UCSD-AML1 (cell line): Measurements from ENCODE around the gene TMEM88.
"Not testable (repeated sequence)": the region's sequence is repeated elsewhere in the genome, so short reads cannot be mapped to it uniquely, and the experiment has no call there.

Source experiments
- DNase-seq: peaks from one replicate; lab custom pipeline; 2025; ENCODE audit not compliant: unreplicated experiment; lab: John Stamatoyannopoulos, UW

Gene TMEM88, protein sequence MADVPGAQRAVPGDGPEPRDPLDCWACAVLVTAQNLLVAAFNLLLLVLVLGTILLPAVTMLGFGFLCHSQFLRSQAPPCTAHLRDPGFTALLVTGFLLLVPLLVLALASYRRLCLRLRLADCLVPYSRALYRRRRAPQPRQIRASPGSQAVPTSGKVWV

GRCh38 chr17:7854851-7855659, at the start of gene TMEM88:
TSS of gene TMEM88 (plus strand) at chr17:7855066. CDS start at chr17:7855075, 9 bp downstream.
- DNase-seq, result no peak

DNA sequence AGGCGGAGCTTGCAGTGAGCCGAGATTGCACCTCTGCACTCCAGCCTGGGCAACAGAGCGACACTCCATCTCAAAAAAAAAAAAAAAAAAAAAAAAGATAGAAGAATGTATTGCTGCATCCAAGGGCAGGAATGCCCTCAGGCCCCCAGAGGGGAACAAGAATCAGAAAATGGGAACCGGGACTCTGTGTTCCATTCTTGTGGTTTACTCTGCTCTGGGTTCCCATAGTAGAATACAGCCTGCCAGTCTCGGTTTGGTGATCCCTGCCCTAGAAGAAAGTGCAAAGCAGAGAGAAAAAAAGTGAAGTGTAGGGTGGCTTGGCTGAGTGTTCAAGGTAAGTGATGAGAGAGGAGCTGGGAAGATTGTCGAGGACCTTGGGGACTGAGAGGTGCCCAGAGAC, 48.3 kb upstream of the TMEM88 start:
- no peak for DNase-seq

GRCh38 chr17:7807206-7807605, 47.7 kb upstream of the TMEM88 start:
- no peak for DNase-seq

DNA sequence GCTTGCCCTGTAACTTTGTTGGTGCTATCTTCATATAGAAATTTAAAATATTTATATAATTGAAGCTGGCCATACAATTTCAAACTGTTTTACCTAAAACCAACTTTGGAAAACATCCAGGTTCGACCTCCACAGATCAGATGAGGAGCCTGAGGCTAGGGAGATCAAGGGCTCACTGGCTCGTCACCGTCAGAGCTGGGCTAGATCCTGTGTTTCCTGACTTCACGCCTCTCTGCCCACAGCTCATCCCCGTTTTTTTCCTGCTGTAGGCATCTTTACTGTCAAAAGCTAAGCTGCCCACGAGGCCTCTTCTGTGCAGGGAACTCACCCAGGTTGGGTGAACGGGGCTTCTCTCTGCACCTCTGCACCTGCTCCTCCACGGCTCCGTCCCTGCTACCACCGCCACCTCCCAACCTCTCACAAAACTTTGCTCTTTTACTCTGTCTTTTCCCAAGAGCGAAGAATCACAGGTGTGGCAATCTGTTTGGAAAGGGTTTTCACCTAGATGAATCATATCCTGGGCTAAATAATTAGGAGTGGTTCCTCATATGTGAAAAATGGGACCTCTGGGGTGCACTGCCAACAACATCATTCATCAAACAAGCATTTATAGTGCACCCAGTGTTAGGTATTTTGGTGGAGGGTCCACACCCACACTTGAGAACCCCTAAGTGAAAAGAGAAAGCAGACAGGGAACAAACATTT, 45.6 kb upstream of the TMEM88 start:
- no peak for DNase-seq

- DNase-seq, result not testable (repeated sequence)
These were observed 45.0 kb upstream of the TMEM88 start for GRCh38 chr17:7809791-7810343.

GRCh38 chr17:7811251-7811650, 43.6 kb upstream of the TMEM88 start:
- no peak for DNase-seq

DNA sequence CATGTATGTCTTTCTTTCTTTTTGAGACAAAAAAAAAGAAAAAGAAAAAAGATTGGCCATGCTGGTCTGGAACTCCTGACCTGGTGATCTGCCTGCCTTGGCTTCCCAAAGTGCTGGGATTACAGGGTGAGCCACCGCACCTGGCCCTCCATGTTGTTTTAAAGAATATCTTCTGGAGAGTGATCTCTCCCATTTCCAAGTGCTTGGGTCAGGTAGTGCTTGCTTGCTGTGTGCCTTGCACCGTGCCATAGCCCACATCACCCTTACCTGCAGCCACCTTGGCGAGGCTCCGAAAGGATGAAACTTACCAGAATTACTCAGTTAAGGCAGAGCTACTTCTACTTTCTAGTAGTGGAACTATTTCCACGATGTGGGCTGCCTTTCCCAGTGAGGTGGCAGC, 39.9 kb upstream of the TMEM88 start:
- DNase-seq, result no peak

- no peak for DNase-seq
These were observed 37.8 kb upstream of the TMEM88 start for GRCh38 chr17:7816926-7817642.

DNA sequence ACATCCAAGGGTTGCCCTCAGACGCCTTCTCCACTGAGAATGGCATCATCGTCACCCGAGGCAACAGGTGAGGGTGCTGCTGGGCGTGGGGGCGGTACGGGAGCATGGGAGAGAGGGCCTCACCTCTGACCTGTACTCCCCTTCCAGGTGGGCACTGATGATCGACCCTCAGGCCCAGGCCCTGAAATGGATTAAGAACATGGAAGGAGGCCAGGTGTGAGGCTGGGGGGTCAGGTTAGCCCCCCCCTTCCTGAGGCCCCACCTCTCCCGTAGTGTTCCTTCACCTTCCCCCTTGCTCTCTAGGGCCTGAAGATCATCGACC, 37.3 kb upstream of the TMEM88 start:
- DNase-seq, result no peak

DNA sequence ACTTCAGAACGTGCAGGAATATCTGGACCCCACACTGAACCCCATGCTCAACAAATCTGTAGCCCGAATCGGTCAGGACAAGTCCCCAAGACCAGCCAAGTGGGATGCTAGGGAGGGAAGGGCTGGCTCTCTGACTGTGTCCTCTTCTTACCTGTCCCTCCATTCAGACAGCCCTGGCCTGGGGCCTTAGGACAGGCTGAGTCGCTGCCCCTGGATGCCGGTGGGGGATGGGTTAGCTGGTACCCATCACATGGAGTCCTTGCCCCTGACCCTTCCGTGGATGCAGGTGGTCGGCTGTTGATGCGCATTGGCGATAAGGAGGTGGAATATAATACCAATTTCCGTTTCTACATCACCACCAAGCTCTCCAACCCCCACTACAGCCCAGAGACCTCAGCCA, 36.8 kb upstream of the TMEM88 start:
- DNase-seq, result no peak

- DNase-seq, result no peak
These were observed 35.9 kb upstream of the TMEM88 start for GRCh38 chr17:7818746-7819645.

DNA sequence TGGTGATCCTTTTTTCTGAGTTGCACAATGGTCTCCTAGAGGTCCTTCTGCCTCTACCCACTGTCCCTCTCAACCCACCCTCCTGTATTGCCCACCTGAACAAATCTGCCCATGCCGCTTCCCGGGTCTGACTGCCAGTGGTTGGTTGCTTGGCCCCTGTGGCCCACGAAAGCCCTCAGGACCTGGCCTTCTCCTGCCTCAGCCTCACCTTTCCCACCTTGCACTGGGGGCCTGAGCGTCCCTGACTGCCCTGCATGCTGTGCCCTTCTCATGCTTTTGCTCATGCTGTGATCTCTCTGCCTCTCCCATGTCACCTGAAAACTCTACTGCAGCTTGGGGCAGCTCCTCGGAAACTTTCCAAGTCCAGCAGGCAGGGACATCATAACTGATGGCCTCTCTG, 34.6 kb upstream of the TMEM88 start:
- DNase-seq, result no peak

GRCh38 chr17:7822126-7822525, 32.7 kb upstream of the TMEM88 start:
- no peak for DNase-seq

GRCh38 chr17:7823581-7824001, 31.3 kb upstream of the TMEM88 start:
- no peak for DNase-seq

DNA sequence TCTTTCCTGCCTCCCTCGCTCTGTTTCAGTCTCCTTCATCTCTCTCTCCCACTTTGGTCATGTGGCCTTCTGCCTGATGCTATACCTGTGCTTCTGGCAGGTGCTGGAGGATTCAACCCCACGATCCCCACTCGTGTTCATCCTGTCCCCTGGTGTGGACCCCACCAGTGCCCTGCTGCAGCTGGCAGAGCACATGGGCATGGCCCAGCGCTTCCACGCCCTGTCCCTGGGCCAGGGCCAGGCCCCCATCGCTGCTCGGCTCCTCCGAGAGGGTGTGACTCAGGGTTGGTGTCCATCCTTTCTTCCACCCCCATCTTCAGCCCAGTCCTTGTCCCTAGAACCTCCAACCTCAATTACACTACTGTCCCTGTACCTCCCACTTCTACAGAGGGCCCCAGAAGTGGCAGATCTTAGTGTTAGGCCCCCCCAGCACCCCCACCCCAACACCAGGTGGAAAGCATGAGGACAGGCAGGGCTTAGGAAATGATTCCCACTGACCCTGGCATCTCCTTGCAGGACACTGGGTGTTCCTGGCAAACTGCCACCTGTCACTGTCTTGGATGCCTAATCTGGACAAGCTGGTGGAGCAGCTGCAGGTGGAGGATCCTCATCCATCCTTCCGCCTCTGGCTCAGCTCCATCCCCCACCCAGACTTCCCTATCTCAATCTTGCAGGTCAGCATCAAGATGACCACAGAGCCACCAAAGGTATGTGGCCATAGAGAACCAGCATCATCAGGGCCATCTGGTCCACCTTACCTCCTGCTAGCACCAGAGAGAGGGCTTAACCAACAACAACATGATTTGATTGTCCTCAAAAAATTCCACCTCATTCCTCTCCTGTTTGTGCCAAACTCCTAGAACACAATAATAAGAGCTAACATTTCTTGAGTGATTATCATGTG, 30.6 kb upstream of the TMEM88 start:
- no peak for DNase-seq

- no peak for DNase-seq
These were observed 29.5 kb upstream of the TMEM88 start for GRCh38 chr17:7825206-7825990.

DNA sequence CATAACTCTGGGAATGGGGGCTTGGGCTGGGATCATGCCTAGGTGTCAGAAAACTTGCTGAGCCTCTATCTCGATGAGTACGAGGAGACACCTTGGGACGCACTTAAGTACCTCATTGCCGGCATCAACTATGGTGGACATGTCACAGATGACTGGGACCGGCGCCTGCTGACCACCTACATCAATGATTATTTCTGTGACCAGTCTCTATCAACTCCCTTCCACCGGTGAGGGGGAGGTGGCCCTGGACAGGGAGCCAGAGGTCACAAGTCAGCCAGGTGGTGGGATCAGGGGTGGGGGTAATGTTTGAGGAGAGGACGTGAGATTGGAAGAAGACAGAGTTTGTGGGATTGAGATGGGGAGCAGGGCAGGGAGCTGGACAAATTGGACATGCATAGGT, 24.2 kb upstream of the TMEM88 start:
- no peak for DNase-seq

GRCh38 chr17:7831233-7831632, 23.6 kb upstream of the TMEM88 start:
- no peak for DNase-seq

GRCh38 chr17:7832431-7832830, 22.4 kb upstream of the TMEM88 start:
- DNase-seq, result no peak
